ENCODE measurements around the gene PTPRA.

The PTPRA gene

GRCh38 chr20:3081641-3082040 lies 208.4 kb downstream of the PTPRA start:
- DNase-seq: no peak

- no peak for DNase-seq
Observed at GRCh38 chr20:3082306-3082951, 209.1 kb downstream of the PTPRA start.

GRCh38 chr20:3082955-3083952 lies 210.0 kb downstream of the PTPRA start:
- no peak for DNase-seq

- DNase-seq: no peak
Observed at GRCh38 chr20:3084283-3084985, 211.2 kb downstream of the PTPRA start, which contains the start of gene AVP. TSS of gene AVP (minus strand) at chr20:3084724. CDS start at chr20:3084674, 50 bp downstream.

- DNase-seq: no peak
Observed at GRCh38 chr20:3084986-3085360, 211.7 kb downstream of the PTPRA start.

GRCh38 chr20:3085571-3086072 lies 212.3 kb downstream of the PTPRA start:
- DNase-seq: no peak

GRCh38 chr20:3088031-3088430 lies 214.8 kb downstream of the PTPRA start:
- DNase-seq: no peak
